GM04504 (cell line): ENCODE results near the gene YTHDF1.

Experiments used
- DNase-seq: peaks from one replicate; pipeline ENCODE4 v3.0.0-alpha.2; 2012; ENCODE audit warnings: low read depth

Gene YTHDF1

DNA sequence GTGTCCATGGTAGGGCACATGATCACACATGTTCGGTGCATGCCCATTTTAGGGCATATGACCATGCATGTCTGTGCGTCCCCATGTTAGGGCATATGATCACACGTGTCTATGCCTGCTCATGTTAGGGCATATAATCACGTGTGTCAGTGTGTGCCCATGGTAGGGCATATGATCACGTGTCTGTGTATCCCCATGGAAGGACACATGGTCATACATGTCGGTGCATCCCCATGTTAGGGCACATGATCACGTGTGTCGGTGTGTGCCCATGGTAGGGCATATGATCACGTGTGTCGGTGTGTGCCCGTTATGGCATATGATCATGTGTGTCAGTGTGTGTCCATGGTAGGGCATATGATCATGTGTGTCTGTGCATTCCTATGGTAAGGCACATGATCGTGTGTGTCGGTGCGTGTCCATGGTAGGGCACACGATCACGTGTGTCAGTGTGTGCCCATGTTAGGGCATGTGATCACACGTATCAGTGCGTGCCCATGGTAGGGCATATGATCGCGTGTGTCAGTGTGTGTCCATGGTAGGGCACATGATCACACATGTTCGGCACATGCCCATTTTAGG is 30.6 kb downstream of the YTHDF1 start:
- DNase-seq, result no peak

DNA sequence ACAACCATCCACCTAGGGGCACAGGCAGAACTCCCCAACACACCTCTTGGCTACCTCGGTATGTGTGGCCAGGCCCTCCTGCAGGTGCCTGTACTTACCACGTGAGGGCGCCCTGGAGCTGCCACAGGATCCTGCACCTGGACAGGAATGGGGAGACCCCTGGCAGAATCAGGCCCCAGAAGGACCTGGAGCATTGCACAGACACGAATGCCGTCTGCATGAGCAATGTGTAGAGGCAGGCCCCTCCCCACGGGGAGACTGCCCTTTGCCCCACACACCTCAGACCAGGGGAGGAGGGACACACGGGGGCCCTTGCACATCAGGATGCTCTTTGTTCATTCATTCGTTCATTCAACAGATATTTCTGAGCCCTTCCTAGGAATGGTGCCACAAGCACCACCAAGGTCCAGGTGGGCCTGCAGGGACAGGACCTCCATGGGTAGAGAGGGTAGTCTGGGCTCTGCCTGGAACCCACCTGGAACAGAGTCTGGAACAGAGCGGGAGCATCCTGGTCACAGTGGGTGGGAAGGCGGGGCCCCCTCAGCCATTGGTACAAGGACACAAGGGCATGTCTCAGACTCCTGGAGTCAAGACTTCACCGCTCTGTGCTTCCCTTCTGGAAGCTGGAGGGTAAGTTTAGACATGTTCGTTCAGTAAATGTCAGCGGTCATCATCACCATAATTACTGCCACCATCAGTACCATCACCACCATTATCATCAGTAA is 32.3 kb downstream of the YTHDF1 start:
- DNase-seq, result no peak

DNA sequence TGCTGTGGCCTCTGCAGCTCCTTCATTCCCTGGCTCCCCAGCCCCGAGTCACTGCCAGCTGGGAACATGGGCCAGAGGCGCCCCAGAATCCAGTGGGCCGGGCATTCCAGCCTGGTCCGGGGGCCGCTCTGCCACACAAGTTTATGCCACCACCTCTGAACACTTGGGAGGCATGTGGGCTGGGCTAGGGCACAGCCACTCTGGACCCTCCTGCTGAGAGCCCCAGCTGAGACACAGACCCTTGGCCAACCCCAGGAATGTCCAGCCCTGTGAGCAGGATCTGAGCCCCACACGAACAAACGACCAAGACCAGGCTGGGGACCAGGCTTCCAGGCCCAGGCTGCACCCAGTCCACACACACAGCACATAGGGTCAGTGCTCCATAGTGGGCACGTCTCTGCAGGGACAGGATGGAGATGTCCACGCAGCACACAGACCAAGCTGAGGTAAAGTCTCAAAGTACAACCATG is 33.0 kb downstream of the YTHDF1 start:
- DNase-seq, result no peak

DNA sequence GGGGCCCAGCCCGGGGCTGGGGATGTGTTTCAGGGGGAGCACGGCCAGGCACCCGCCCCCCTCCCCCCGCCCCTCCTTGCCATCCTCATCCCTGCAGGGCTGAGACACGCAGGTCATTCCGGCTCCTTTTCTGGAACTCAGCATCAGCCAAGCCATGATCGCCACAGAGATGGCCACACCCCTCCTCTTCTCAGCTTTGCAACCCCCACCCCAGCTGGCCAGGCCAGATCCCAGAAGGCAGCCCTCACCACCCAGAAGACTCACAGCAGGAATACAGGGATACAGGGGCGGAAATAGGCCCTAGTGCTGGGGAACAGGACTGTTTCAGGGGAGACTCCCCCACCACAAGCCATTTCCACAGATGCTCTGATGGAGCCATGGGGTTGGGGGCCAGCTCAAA is 33.5 kb downstream of the YTHDF1 start:
- DNase-seq, result no peak

DNA sequence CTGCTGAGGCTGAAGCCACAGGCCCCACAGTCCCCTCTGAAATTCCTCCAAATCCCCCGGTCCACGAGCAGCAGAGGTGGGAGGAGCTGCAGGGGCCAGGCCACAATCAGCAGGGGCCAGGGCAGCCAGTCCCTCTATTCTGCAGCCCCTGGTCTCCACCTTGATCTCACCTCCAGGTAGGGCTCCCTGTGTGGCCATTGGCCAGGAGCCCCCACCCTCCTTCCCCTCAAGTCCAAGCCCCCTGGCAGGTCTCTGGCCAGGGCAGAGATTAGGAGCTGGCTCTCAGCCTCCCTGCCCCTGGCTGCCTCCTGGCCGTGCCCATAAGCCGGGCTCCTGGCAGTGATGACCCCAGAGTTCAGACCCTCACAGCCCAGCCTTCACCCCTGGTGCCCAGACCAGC is 34.7 kb downstream of the YTHDF1 start:
- DNase-seq, result no peak

DNA sequence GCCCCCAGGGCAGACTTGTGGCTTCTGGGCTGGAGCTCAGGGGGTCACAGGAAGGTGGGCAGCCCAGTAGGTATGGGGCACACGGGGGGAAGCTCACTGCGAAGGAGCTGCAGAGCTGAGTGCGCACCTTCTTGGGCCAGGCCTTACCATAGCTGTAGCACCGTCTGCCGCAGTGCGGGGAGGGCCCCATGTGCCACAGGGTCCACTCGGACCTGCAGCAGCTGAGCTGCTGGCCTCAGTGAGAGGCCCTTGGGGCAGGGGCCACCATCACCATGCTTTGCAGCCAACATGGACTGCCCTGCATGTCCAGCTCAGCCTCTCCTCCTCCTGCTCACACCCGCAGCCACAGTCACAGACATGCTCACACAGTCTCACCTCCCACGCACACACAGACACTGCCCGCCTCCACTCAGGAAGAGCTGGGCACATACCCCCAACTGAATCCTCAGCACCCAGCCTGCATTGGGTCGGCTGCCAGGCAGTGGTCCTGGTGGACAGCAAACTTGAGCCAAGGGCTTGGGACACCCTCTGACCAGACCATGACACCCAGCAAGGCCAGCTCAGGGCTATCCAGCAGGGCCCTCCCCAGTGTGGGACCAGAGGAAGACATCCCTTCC is 35.3 kb downstream of the YTHDF1 start:
- no peak for DNase-seq

DNA sequence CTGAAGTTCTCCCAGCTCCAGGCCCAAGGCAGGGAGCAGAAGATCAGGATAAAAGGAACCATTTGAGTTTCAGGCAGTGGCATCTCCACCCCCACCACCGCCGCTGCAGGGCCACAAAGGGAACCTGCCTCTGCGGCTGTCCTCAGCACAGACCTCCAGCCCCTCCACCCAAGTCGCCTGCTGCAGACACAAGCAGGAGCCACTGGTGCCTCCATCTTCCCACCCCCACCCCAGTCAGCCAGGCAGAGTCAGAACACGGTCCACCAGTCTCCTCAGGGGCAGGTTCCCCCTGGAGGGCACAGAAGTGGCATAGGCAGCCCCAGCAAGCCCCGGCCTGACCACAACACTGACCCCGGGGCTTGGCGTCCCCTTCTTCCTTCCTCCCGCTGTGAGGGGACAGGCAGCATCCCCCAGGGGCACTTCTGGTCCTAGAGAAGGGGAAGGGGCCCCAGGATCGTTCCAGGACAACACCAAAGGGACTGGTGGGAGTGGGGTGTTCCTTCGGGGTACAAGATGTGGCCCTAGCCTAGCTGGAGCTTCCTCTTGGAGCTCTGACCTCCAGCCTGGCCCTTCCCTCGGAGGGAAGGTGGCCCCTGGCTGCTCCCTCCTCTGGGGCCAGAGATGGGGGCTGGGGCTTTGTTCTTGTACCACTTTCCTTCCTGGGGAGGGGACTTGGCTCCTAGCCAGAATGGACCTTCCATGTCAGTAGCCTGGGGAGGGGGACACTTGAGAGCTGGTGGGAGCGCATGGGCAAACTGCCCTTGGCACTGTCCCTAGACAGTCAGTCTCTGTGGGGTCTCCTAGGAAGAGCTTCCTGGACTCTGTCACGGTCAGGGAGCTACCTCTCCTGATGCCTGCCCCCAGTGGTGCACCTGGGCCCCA is 36.0 kb downstream of the YTHDF1 start:
- DNase-seq, result no peak

DNA sequence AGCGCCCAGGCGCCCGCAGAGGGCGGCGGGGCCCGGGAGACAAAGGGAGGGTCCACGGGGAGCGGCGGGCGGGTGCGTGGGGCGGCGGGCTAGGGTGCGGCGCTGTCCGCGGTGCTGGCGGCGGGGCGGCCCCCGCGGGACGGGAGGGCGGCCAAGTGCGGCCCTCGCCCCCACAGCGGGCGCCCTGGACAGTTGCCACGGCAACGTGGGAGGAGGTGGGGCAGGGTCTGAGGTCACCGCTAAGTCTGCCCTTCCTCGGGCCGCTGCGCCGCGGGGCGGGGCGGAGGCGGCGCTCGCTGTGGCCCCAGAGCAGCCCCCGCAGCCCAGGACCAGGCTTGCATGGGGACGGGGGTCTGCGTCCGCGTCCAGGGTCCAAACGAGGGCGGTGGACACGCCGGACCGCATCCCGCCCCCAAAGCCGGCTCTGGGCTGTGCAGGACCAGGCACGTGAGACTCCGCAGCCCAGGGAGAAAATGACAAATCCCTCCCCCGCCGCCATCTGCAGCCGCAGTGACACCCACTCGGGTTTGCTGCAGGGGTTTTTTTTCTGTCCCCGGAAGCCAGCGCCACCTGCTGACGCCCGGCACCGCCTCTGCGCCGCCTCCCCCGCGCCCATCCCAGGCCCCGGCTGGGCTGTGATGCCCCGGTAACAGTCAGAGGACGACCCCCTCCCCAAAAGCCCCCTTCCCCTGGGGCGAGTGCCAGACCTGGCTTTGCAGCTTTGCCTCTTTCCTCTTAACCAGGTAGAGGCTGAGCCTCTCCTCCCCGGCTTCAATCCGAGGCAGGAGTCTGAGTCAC is 36.8 kb downstream of the YTHDF1 start:
- no peak for DNase-seq

DNA sequence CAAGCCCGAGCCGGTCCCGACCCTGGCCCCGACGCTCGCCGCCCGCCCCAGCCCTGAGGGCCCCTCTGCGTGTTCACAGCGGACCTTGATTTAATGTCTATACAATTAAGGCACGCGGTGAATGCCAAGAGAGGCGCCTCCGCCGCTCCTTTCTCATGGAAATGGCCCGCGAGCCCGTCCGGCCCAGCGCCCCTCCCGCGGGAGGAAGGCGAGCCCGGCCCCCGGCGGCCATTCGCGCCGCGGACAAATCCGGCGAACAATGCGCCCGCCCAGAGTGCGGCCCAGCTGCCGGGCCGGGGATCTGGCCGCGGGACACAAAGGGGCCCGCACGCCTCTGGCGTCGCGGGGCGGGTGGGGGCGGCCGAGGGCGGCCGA is 37.5 kb downstream of the YTHDF1 start:
- no peak for DNase-seq

DNA sequence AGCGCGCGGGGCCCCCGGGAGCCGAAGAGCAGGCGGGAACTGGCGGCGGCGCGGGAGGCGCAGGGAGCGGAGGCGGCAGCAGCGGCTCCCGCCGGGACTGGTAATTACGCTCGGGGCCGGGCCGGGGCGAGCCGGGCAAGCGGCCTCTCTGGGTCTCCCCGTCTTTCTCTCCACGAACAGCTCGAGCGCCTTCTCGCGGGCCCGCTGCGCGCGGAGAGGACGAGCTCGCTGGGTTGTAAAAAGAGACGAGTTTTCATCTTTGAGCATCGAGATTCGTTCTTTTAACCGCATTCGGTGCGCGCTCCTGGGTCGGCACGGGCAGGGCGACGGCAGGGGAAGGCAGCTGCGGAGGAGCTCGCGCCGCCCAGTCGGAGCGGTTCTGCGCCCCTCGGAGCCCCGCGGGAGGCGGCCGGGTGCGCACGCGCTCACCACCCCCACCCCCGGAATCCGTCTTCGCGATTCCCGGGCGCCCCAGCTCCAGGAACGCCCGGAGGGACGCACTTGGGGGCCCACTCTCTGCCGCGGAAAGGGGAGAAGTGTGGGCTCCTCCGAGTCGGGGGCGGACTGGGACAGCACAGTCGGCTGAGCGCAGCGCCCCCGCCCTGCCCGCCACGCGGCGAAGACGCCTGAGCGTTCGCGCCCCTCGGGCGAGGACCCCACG is 38.0 kb downstream of the YTHDF1 start:
- no peak for DNase-seq

DNA sequence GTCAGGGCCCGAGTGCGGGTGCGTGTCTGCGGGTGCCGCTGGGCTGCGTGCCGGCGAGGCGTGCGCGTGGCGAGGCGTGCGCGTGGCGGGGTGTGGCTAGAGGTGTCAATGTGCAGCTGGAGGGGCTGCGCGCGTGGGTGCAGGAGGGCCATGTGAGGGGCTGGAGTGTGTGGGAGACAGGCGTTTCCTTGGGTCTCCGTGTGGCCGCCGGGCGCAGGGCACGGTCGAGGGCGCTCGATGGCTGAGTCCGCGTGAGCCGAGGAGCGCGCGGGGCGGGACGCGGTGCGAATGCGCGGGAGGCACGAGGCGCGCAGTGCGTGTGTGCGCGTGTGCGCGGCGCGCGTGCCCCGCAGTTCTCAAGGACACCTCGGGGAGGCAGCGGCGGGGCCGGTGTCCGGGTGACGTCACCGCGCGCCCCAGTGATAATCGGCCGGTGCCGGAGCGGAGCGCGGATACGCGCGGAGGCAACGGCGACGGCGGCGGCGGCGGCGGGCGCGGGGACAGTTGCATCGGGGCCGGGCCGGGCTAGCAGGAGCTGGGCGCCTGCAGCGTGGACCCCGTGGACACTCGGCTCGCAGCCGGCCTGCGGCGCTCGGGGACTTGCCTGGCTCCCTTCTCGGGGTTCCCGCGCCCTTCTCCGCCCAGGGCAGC is 38.7 kb downstream of the YTHDF1 start:
- DNase-seq, result no peak

DNA sequence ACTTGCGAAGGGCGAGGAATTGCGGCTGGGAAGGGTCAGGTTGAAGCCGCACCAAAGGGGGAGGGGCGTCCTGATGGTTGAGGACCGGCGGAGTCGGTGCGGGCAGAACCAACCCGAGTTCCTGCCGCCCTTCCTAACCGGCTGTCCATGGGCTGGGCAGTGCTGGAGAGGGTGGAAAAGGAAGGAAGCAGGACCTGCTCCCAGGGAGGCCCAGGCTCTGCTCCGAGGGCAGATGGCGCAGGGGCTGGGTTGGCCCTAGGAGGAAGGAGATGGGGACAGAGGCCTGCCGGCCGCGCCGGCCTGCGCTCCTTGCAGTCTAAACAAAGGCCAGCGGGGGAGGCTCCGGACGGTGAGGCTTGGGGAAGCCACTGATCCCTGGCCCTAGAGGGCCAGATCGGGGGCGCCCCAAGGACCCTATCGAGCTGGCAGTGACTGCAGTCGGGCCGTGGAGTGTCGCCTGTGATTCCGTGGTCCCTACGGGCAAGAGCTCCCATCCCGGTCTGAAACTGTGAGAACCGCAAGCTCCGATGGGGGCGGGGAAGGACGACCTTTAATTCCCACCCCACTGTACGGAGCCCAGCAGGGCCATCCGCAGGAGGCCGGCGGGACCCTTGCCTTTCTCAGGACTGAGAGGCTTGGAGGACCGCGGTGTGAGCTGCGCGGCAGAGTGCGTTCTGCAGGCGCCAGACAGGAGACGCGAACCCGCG is 39.4 kb downstream of the YTHDF1 start:
- no peak for DNase-seq

DNA sequence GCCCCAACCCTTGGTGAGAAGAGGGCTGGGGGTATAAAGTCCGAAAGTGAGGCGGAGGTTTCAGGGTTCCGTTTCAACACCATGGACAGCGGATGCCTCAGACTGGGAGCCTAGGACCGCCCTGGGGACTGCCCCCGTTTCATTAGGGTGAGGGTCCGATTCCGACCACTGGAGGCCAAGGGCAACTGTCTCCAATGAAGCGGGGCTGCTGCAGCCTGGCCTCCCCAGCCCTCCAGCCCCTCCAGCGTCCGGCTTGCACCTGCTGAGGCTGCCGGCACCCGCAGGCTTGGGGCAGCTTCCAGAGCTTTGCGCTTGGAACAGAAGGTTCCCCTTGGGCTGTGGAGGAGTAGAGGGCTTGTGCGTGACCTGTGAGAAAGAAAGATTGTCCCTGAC is 39.9 kb downstream of the YTHDF1 start:
- DNase-seq, result no peak

DNA sequence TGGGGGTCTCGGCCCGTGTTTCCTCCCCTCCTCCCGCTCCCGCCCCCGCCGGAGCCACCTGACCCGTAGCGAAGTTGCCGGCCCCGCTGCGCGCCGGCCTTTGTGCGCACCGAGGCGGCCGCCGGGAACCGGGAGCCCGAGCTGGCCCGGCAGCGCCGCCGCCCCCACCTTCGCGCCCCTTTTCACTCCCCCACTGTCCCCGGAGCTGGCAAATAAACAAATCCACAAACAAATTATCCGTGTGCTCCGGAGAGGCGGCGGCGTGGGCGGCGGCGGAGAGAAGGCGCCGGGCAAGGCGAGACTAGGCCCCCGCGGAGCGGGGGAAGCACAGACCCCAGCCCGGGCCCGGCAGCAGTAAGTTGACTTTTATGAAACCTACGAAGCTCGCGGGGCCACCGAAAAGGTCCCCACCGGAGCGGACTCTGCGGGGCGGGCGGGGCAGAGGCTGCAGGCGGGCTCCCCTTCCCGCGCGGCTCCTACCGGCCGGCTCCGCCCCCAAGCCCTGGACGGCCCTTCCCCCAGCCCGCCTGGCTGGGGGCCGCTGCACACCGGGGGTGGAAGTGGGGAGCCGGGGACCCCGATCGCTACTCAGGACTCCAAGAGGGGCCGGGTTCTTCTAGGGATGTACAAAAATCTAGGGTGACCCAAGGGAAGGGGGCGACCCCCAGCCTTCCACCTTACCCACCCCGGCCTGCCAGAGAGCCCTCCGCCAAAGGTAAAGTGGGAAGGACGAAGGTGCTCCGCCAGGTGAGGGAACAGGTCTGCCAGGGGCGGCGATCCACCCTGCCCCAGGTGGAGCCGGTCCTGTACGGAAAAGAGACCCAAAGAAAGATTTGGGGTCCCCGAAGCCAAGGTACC is 40.7 kb downstream of the YTHDF1 start:
- DNase-seq, result no peak

DNA sequence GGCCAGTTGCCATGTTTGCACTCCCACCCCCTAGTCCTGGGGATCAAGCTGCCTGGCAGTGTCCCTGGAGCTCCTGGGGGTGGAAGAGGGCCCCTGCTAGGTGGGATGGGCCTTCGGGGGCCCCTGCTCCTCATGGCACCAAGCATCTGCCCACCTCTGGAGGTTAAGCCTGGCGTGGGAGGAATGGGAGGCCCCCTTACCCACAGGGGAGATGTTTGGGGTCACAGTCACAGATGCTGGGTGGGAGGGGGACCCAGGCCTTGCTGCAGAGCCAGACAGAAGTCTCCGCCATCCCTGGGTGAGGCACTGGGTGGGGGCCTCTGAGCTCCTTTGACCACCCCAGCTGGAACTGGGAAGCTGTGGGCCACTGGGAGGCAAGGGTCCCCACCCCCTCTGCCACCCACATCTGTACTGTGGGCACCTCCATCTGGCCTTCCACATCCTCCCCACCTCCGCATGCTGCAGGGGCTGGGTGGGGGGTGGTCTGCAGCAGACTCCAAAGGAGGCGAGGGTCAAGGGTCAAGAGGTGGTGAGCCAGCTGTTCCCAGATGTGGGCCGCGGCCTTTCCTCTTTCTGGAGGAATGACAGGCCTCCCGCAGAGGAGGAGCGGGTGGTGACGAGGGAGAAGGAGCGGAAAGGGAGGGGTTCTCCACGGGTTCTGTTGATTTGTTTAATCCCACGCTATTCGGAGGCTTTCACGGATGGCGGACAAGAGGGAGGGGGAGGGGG is 41.5 kb downstream of the YTHDF1 start:
- DNase-seq, result no peak

DNA sequence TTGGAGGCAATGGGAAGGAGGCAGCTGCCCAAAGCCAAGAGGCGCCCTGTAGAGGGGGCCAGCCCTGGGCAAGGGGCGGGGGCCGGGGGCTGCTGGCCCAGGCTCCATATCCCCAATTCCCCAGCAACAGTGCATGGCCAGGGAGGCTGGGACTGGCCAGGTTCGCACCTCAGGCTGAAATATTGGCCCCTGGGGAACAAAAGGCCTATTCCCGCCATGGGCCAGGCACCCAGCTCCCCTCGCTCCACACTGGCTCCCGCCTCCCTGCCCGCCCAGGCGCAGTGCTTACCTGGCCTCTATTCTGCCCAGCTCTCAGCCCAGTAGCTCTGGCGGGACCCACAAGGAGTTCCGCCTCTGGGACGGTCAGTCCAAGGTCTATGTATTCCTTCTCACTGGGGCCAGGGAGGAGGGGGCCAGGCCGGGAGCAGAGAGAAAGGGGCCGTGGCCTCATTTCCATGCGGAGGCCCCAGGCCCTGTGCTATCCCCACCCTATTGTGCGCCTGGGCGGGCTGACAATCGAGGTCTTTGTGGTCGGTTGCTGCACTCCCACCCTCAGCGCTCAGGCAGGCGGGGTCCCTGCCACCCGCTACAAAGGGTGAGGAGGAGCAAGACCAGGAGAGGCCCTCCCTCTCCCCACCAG is 42.3 kb downstream of the YTHDF1 start:
- no peak for DNase-seq

DNA sequence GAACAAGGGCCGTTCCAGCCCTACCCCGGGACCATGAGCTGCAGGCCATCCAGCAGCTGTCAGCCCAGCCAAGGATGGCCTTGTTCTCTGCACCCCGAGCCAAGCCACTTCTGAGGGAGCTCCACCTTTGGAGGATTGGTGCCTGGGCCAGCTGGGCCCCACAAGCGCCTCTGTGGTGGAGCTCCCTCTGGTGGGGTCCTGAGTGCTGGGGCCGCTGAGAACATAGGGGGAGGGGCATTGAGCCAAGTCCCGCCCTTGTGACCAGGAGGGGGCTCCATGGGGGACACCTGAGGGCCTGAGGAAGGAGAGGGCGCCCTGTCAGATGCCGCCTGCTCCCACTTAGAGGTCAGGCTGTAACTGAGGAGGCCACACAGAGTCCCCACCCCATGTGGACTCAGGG is 43.2 kb downstream of the YTHDF1 start:
- no peak for DNase-seq

DNA sequence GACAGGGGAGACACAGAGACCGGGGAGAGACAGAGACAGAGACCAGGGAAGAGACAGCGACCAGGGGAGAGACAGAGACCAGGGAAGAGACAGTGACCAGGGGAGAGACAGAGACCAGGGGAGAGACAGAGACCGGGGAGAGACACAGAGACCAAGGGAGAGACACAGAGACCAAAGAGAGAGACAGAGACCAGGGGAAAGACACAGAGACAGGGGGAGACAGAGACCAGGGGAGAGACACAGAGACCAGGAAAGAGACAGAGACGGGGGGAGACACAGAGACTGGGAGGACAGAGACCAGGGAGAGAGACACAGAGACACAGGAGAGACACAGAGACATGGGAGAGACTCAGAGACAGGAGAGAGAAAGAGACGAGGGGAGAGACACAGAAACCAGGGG is 43.9 kb downstream of the YTHDF1 start:
- no peak for DNase-seq
